NCI-H1436 treated with DMSO at 0.1 percent for 48 hours (cell line): ENCODE results near the gene MRGPRE.

Source experiments
- DNase-seq: peaks from one replicate; lab custom pipeline; 2025; lab: John Stamatoyannopoulos, UW

Gene MRGPRE

GRCh38 chr11:3196161-3197043 is 35.8 kb downstream of the MRGPRE start:
- no peak for DNase-seq

DNA sequence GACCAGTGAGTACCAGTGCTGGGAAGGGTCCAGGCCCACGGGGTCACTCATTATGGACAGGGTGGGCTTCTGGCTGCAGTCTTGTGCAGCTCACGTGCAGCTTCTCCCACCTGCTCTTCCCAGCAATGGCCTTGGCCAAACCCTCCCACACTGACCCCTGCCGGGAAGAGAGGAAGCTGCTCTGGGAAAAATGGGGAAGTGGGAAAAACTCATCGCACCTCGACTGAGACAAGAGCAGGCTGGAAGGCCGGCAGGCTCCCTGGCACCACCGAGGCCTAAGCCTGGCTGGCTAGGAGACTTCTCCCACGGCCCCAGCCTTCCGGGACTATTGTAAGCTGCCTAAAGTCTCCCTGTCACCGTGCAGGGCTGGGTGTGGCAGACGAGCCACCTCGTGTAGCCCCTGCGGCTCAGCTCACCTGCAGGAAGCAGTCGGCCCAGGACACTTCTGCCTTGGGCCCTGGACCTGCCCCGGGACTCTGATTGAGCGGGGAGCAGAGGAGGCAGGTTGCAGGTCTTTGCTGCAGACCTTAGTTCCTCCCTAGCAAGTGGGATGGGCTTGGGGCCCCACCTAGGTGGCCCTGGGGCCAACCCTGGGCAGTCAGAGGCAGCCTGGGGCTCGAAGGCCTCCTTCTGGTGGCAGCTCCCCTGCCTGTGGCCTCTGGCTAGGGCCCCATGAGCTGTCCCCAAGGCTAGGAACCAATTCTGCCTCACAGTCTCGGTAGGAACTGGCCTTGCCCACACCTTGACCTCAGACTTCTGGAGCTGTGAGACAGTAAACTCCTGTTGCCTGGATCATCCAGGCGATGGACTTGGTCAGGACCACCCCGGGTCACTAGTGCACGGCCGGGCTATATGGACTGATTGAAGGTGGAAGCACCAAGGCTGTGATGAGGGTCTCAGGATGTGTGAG is 36.7 kb downstream of the MRGPRE start:
- no peak for DNase-seq

GRCh38 chr11:3194016-3194816 is 38.0 kb downstream of the MRGPRE start:
- no peak for DNase-seq

DNA sequence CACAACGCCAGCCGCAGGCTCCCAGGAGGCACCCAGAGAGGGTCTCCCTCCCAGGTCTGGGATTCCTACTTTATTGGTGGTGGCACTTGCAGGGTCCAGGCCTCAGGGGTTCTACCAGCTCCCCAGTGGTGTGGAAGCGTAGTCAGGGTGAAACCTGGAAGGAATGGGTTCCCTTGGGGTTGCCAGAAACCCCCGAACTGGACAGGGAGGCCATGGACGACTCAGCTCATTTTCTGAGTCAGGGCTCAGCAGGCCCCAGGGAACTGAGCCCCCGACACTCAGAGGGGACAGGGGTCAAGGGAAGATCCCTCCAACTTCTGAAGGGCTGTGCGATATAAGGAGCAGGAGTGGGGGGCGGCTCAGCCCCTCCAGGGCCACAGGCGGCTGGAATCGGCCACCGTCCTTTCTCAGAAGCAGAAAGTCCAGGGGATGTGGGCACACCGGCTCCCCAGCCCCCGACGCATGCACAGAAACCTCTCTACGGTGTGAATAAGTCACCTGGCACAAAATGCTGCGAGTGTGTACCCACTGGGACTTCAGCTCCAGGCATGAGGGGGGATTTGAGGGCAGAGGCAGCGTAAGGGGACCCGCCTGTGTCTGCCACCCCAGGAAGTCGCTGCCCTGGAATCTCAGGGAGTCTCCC is 38.7 kb downstream of the MRGPRE start:
- no peak for DNase-seq

DNA sequence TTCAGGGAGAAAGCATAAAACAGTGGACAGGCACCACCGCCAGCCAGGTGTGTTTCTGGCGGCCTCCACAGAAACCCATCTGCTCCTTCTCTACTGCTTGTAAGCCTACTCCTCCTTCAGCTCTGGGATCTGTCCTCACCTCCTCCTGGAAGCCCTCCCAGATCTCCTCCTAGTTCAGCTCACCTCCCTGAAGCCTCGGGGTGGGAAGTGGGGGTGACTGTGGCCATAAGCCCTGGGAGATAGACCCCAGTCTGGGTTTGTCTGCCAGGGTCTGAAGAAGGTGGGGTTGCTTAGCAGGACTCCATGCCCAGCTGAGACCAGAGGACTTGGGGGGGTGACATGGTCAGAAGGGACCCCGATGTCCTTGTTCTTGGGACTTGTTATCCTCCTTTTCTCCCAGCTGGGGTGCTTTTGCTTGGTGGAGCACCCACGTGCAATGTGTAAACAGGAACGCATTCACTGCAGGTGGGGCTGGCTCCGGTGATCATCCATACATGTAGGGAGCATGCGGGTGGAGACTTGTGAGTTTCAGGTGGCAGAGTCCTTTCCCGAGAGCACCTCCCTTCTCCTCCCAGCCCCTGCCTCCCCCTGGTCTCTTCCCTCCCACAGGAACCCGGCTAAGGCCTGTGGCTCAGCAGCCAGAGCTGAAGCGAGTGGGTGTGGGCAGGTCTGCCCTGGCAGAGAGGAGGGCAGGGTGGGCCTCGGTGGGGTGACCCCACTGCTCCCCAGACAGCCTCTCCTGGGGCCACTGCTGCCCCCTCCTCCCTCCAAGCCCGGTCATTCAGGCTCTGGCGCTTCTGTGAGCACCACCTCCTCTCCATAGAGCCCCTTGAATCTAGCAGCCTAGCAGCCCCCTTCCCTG is 39.5 kb downstream of the MRGPRE start:
- DNase-seq, result no peak

- DNase-seq, result no peak
Observed at GRCh38 chr11:3191586-3192324, 40.5 kb downstream of the MRGPRE start.

- DNase-seq, result no peak
Observed at GRCh38 chr11:3190600-3190999, 41.6 kb downstream of the MRGPRE start.

GRCh38 chr11:3189886-3190583 is 42.2 kb downstream of the MRGPRE start:
- DNase-seq, result no peak

DNA sequence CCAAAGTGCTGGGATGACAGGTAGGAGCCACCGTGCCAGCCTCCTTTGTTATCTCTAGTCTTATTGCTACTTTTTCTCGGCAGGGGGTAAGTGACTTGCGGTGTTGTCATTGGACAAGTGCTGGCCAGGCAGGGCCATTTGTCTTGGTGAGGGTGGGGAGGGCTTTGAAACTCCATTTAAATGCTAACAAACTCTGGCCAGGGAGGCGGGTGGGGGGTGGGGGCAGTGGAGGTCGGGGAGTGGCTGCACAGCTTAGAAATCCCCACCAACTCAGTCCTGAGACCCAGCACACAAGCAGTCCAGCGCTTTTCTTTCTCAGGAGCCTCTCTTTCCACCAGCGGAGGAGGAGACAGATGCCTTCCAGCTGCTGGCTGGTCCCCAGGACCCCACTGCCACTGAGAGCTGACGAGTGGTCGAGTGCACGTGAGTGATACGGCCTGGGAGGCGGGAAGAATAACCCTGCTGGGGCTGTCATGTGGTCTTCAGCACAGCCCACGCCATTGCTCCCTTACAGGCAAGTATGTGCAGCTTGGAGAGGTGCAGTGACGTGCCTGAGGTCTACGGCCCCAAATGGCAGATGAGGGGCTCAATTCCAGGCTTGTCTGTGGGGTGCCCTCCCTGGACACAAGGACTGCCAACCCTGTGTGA is 42.9 kb downstream of the MRGPRE start:
- DNase-seq, result no peak

- no peak for DNase-seq
Observed at GRCh38 chr11:3188496-3189195, 43.6 kb downstream of the MRGPRE start.

- DNase-seq, result no peak
Observed at GRCh38 chr11:3186166-3186953, 45.9 kb downstream of the MRGPRE start.

- no peak for DNase-seq
Observed at GRCh38 chr11:3184732-3185347, 47.4 kb downstream of the MRGPRE start.

- no peak for DNase-seq
Observed at GRCh38 chr11:3183523-3183922, 48.7 kb downstream of the MRGPRE start.

DNA sequence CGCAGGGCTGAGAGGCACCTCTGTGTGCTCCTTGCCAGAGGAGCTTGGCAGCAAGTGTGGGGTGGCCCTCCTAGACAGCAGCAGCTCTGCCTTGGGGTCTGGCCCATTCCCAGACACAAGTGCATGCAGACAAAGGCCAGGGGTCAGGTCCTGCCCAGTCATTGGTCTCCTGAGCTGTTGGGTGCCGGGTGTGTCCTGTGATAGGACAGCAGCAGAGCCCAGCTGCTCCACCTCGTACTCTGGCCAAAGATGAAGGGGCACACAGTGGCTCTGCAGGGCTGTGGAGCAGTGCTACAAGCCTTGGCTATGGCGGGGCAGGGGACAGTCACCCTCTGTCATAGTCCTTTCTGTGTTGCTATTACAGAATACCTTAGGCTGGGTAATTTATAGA is 49.8 kb downstream of the MRGPRE start:
- DNase-seq, result no peak

- no peak for DNase-seq
Observed at GRCh38 chr11:3181725-3182461, 50.3 kb downstream of the MRGPRE start.

GRCh38 chr11:3180869-3181268 is 51.3 kb downstream of the MRGPRE start:
- no peak for DNase-seq
